C4-2B (cell line): ENCODE results near the gene PNMA6E.

ENCODE experiments used
- ZFX ChIP-seq: fragments of 450-650 bp; IDR thresholded peaks from 2 replicates; pipeline ENCODE4 v1.6.1; 2017
- TF ChIP-seq, protein P1 (sequence below): fragments of 450-650 bp; conservative IDR thresholded peaks from 2 replicates; pipeline ENCODE4 v1.5.1; 2017; ENCODE audit warnings: mild to moderate bottlenecking

DNA sequence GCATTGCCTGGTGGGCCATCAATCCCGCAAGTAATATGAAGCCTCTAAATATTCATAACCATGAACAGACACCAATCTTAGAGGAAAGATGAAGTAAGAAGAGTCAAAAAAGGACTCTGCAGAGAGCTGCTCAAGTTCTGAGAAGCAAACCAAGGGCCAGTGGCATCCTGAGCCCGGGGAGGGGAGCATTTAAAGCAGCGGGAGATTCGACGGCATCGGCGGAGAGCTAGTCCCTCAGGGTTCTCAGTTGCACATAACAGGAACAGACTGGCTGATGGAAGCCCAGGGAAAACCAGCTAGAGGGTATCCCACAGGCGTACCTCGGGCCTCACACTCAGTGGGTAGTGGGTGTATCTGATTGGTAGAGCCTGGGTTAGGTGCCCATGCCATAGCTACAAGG is 4.9 kb upstream of the PNMA6E start:
- TF ChIP-seq, protein P1, sequence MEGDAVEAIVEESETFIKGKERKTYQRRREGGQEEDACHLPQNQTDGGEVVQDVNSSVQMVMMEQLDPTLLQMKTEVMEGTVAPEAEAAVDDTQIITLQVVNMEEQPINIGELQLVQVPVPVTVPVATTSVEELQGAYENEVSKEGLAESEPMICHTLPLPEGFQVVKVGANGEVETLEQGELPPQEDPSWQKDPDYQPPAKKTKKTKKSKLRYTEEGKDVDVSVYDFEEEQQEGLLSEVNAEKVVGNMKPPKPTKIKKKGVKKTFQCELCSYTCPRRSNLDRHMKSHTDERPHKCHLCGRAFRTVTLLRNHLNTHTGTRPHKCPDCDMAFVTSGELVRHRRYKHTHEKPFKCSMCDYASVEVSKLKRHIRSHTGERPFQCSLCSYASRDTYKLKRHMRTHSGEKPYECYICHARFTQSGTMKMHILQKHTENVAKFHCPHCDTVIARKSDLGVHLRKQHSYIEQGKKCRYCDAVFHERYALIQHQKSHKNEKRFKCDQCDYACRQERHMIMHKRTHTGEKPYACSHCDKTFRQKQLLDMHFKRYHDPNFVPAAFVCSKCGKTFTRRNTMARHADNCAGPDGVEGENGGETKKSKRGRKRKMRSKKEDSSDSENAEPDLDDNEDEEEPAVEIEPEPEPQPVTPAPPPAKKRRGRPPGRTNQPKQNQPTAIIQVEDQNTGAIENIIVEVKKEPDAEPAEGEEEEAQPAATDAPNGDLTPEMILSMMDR = no peak
- no peak for TF ChIP-seq ZFX
